Measurements from ENCODE around the gene CNPY3.

Gene CNPY3

GRCh38 chr6:42979523-42980177, 50.4 kb downstream of the CNPY3 start:
- Histone ChIP-seq H3K4me3 (ENCODE audit: low read depth, low read length) (peak overlapping the region; percentile 83), H3K36me3 (ENCODE audit: insufficient read depth, low read length) (no peaks in the 10 kb centered on the region), H3K27me3 (ENCODE audit: insufficient read depth, low read length) (no peaks in the 10 kb centered on the region), H2AFZ (ENCODE audit: low read length, unreplicated experiment) (peak overlapping the region; percentile 78), H3K4me1 (ENCODE audit: control insufficient read depth, insufficient read depth, low read length, unreplicated experiment) (peaks cover 14% of the 10 kb centered on the region), H3K27ac (ENCODE audit: low read depth, low read length) (peak overlapping the region; percentile 38), H3K79me2 (ENCODE audit: control insufficient read depth, insufficient read depth, low read length, unreplicated experiment) (peaks cover 17% of the 10 kb centered on the region)

- Histone ChIP-seq H3K27ac (ENCODE audit: low read depth, low read length) (no peak overlapping the region), H3K79me2 (ENCODE audit: control insufficient read depth, insufficient read depth, low read length, unreplicated experiment) (peaks cover 30% of the 10 kb centered on the region), H3K27me3 (ENCODE audit: insufficient read depth, low read length) (no peaks in the 10 kb centered on the region), H3K4me3 (ENCODE audit: low read depth, low read length) (no peak overlapping the region), H2AFZ (ENCODE audit: low read length, unreplicated experiment) (no peak overlapping the region), H3K36me3 (ENCODE audit: insufficient read depth, low read length) (no peaks in the 10 kb centered on the region), H3K4me1 (ENCODE audit: control insufficient read depth, insufficient read depth, low read length, unreplicated experiment) (peaks cover 31% of the 10 kb centered on the region)
These were observed 52.6 kb downstream of the CNPY3 start for GRCh38 chr6:42981836-42982235.

GRCh38 chr6:42984001-42984923, 55.0 kb downstream of the CNPY3 start, which contains the start of gene PPP2R5D:
Gene PPP2R5D, plus strand, starts transcription at chr6:42984570. Its CDS starts 108 bp downstream, at chr6:42984678.
- Histone ChIP-seq H3K4me1 (ENCODE audit: control insufficient read depth, insufficient read depth, low read length, unreplicated experiment) (peaks cover 33% of the 10 kb centered on the region), H2AFZ (ENCODE audit: low read length, unreplicated experiment) (peak within 1 kb of the TSS; percentile 39), H3K27ac (ENCODE audit: low read depth, low read length) (no peak within 1 kb of the TSS; the same call in 1 of the 2 replicates), H3K36me3 (ENCODE audit: insufficient read depth, low read length) (no peaks in the 10 kb centered on the region), H3K4me3 (ENCODE audit: low read depth, low read length) (peak within 1 kb of the TSS; percentile 90), H3K27me3 (ENCODE audit: insufficient read depth, low read length) (no peaks in the 10 kb centered on the region), H3K79me2 (ENCODE audit: control insufficient read depth, insufficient read depth, low read length, unreplicated experiment) (peaks cover 14% of the 10 kb centered on the region)

- Histone ChIP-seq H3K27ac (ENCODE audit: low read depth, low read length) (no peak overlapping the region), H3K4me1 (ENCODE audit: control insufficient read depth, insufficient read depth, low read length, unreplicated experiment) (peaks cover 26% of the 10 kb centered on the region), H2AFZ (ENCODE audit: low read length, unreplicated experiment) (peak overlapping the region; percentile 39), H3K4me3 (ENCODE audit: low read depth, low read length) (peak overlapping the region; percentile 90), H3K79me2 (ENCODE audit: control insufficient read depth, insufficient read depth, low read length, unreplicated experiment) (peaks cover 14% of the 10 kb centered on the region), H3K36me3 (ENCODE audit: insufficient read depth, low read length) (no peaks in the 10 kb centered on the region), H3K27me3 (ENCODE audit: insufficient read depth, low read length) (no peaks in the 10 kb centered on the region)
These were observed 55.7 kb downstream of the CNPY3 start for GRCh38 chr6:42984924-42985475.

- H3K4me3 ChIP-seq (ENCODE audit: low read depth, low read length) = no peak overlapping the region
- no peak overlapping the region for H3K27ac ChIP-seq (ENCODE audit: low read depth, low read length)
- H3K4me1 ChIP-seq (ENCODE audit: control insufficient read depth, insufficient read depth, low read length, unreplicated experiment) = peaks cover 26% of the 10 kb centered on the region
- no peak overlapping the region for H2AFZ ChIP-seq (ENCODE audit: low read length, unreplicated experiment)
- no peaks in the 10 kb centered on the region for H3K36me3 ChIP-seq (ENCODE audit: insufficient read depth, low read length)
- peaks cover 14% of the 10 kb centered on the region for H3K79me2 ChIP-seq (ENCODE audit: control insufficient read depth, insufficient read depth, low read length, unreplicated experiment)
- no peaks in the 10 kb centered on the region for H3K27me3 ChIP-seq (ENCODE audit: insufficient read depth, low read length)
These were observed 58.5 kb downstream of the CNPY3 start for GRCh38 chr6:42987533-42988451.

- no peaks in the 10 kb centered on the region for H3K27me3 ChIP-seq (ENCODE audit: insufficient read depth, low read length)
- no peaks in the 10 kb centered on the region for H3K36me3 ChIP-seq (ENCODE audit: insufficient read depth, low read length)
- no peak overlapping the region for H2AFZ ChIP-seq (ENCODE audit: low read length, unreplicated experiment)
- no peak overlapping the region for H3K27ac ChIP-seq (ENCODE audit: low read depth, low read length)
- peaks cover 14% of the 10 kb centered on the region for H3K79me2 ChIP-seq (ENCODE audit: control insufficient read depth, insufficient read depth, low read length, unreplicated experiment)
- no peak overlapping the region for H3K4me3 ChIP-seq (ENCODE audit: low read depth, low read length)
- H3K4me1 ChIP-seq (ENCODE audit: control insufficient read depth, insufficient read depth, low read length, unreplicated experiment) = peaks cover 26% of the 10 kb centered on the region
These were observed 59.3 kb downstream of the CNPY3 start for GRCh38 chr6:42988486-42989020.

Data from ACC112 (cell line).